HepG2 (cell line): ENCODE measurements around the gene HAGH. TPM values are rescaled to one million over a fixed set of nuclear protein-coding genes. Genes with fewer than 3 reads are reported as not detected.

Experiments used
- ATAC-seq: fragments of 200-7000 bp; cut with Tn5 transposase; 3 replicates; pipeline ENCODE4 v1.9.1; 2020; ENCODE audit warnings: mild to moderate bottlenecking, moderate library complexity
- BruUV-seq: library from RNA; stranded (reverse); fragments of 400-500 nt; replicated peaks from 2 replicates; lab custom pipeline; 2021; lab: Mats Ljungman, UMichigan
- CTCF ChIA-PET: fragments of 300-600 bp; formaldehyde crosslinking; extraction: SDS; loops from one replicate; lab custom pipeline; 2021; ENCODE audit warnings: low total read pairs, inconsistent platforms, low intra/inter-chr PET ratio; lab: Yijun Ruan, JAX
- POLR2A ChIA-PET: fragments of 350-600 bp; sonication (Branson Sonifier 250); formaldehyde crosslinking; loops from one replicate; lab custom pipeline; 2020; ENCODE audit warnings: antibody characterized with exemption, inconsistent platforms; lab: Yijun Ruan, JAX
- DNase-seq: peaks from one replicate; pipeline ENCODE4 v3.0.0-alpha.2; 2015; ENCODE audit warnings: low spot score
- FAIRE-seq: peaks from 3 replicates; lab custom pipeline; 2011; peaks lifted over from hg19 to GRCh38; lab: Jason Lieb, UNC
- H2AFZ ChIP-seq: one replicate; pipeline ENCODE4 v1.6.1; 2011; ENCODE audit warnings: low read length, inconsistent platforms
- H3K27ac ChIP-seq: fragments of 300-600 bp; 3 replicates; pipeline ENCODE4 v1.8.0; 2011; ENCODE audit warnings: mixed run types, mild to moderate bottlenecking, mixed read lengths, low read length, inconsistent platforms; ENCODE audit not compliant: insufficient read depth; ENCODE audit errors: extremely low read length
- H3K27me3 ChIP-seq, 2 experiments: fragments of 200-600 bp in 1 of 2; 2 replicates in 1 of 2; 3 replicates in 1 of 2; pipeline versions ENCODE4 v1.6.0 to v1.8.0; 2011; ENCODE audit warnings: low read length in 2 of 2, mild to moderate bottlenecking in 2 of 2, moderate library complexity in 2 of 2, inconsistent platforms in 1 of 2; ENCODE audit not compliant: insufficient read depth in 2 of 2, control insufficient read depth in 1 of 2
- H3K36me3 ChIP-seq, 2 experiments: fragments of 200-600 bp in 1 of 2; replicated peaks in 1 of 2; 2 replicates in 1 of 2; 3 replicates in 1 of 2; pipeline versions ENCODE4 v1.5.1 to v1.8.0; 2011; ENCODE audit warnings: low read length in 2 of 2, inconsistent platforms in 1 of 2; ENCODE audit not compliant: insufficient read depth in 2 of 2, control insufficient read depth in 1 of 2
- H3K4me1 ChIP-seq: 2 replicates; pipeline ENCODE4 v1.5.1; 2012; ENCODE audit warnings: low read length, inconsistent platforms; ENCODE audit not compliant: insufficient read depth
- H3K4me2 ChIP-seq: 2 replicates; pipeline ENCODE4 v1.6.0; 2011; ENCODE audit warnings: low read depth, low read length, inconsistent platforms
- H3K4me3 ChIP-seq, 3 experiments: fragments of 200-600 bp in 1 of 3; sonication (generic), shearing (Covaris generic) in 1 of 3; replicated peaks in 1 of 3; 2 replicates each; pipeline ENCODE4 v1.5.1; 2011 to 2016; ENCODE audit warnings: low read length in 3 of 3, inconsistent platforms in 2 of 3, low read depth in 2 of 3, mild to moderate bottlenecking in 2 of 3, control low read depth in 1 of 3, mixed read lengths in 1 of 3; ENCODE audit not compliant: insufficient read depth in 1 of 3
- H3K79me2 ChIP-seq: one replicate; pipeline ENCODE4 v1.6.1; 2011; ENCODE audit warnings: low read length, inconsistent platforms; ENCODE audit not compliant: insufficient read depth
- H3K9ac ChIP-seq: 2 replicates; pipeline ENCODE4 v1.6.0; 2011; ENCODE audit warnings: mild to moderate bottlenecking, low read depth, low read length, inconsistent platforms; ENCODE audit not compliant: insufficient read depth
- H3K9me3 ChIP-seq: 2 replicates; pipeline ENCODE4 v1.5.1; 2012; ENCODE audit warnings: mild to moderate bottlenecking, low read length
- H4K20me1 ChIP-seq: 2 replicates; pipeline ENCODE4 v1.6.0; 2011; ENCODE audit warnings: inconsistent platforms, mild to moderate bottlenecking, low read length, moderate library complexity; ENCODE audit not compliant: insufficient read depth
- IKZF4 ChIP-seq: sonication (generic); formaldehyde crosslinking; IDR thresholded peaks from 2 replicates; pipeline ENCODE4 v1.5.1; 2020; ENCODE audit warnings: borderline replicate concordance, mild to moderate bottlenecking, low read depth, missing genetic modification reagents; ENCODE audit errors: not compliant biosample characterization
- MIXL1 ChIP-seq: IDR thresholded peaks from 2 replicates; pipeline ENCODE4 v1.6.1; 2016
- NFE2 ChIP-seq: sonication (generic); formaldehyde crosslinking; IDR thresholded peaks from 2 replicates; pipeline ENCODE4 v1.4.0; 2020; ENCODE audit warnings: missing genetic modification reagents
- RAD21 ChIP-seq: fragments of 450-650 bp; formaldehyde crosslinking; IDR thresholded peaks from 2 replicates; pipeline ENCODE4 v1.5.0; 2020; ENCODE audit warnings: mild to moderate bottlenecking
- STAG1 ChIP-seq: sonication (generic); formaldehyde crosslinking; IDR thresholded peaks from 2 replicates; pipeline ENCODE4 v1.4.0; 2020; ENCODE audit warnings: missing genetic modification reagents
- ZNF75D ChIP-seq: sonication (generic); formaldehyde crosslinking; IDR thresholded peaks from 2 replicates; pipeline ENCODE4 v1.8.1; 2023; ENCODE audit warnings: missing genetic modification reagents, mild to moderate bottlenecking, borderline replicate concordance
- WGBS: methylation state at CpG from one replicate; pipeline ENCODE4 v1.1.6; 2017; ENCODE audit warnings: low lambda C conversion rate; 5-methylcytosine and 5-hydroxymethylcytosine counted together
- in situ Hi-C: cut with HindIII; loops from 2 replicates; pipeline ENCODE4 v1.10.0; 2017; ENCODE audit warnings: low pct_unique_long_range_greater_than_20kb; ENCODE audit not compliant: extremely low pct_ligation_motif_present
- intact Hi-C: fragments of 100-400 bp; cut with micrococcal nuclease; formaldehyde crosslinking; loops from one replicate; pipeline ENCODE4 v1.10.0; 2022; ENCODE audit not compliant: unreplicated experiment
- polyA plus RNA-seq, 8 experiments: library from polyadenylated mRNA; depleted of rRNA in 3 of 8; stranded (reverse) in 7 of 8; unstranded in 1 of 8; fragments of >200 nt; fragmentation: Illumina TruSeq in 4 of 8; extraction: Trizol in 4 of 8; gene quantifications; 2 replicates each; pipeline versions ENCODE4 v1.2.1 to v1.2.3, GENCODE V29; 2011 to 2016; ENCODE audit warnings: low read depth in 4 of 8, missing spikeins in 1 of 8, mixed read lengths in 1 of 8; ENCODE audit not compliant: insufficient read depth in 1 of 8
- total RNA-seq, 5 experiments: library from RNA; depleted of rRNA; stranded (reverse); fragments of >200 nt; fragmentation: Illumina TruSeq; extraction: Trizol; gene quantifications; 2 replicates each; pipeline ENCODE4 v1.2.3, GENCODE V29; 2016; ENCODE audit warnings: low read depth in 1 of 5
- TF ChIP-seq, protein P1 (sequence below): sonication (generic); formaldehyde crosslinking; IDR thresholded peaks from 2 replicates; pipeline ENCODE4 v1.4.0; 2020; ENCODE audit warnings: missing genetic modification reagents
- TF ChIP-seq, protein P2 (sequence below): sonication (generic); formaldehyde crosslinking; IDR thresholded peaks from 2 replicates; pipeline ENCODE4 v1.5.0; 2020; ENCODE audit warnings: mild to moderate bottlenecking, missing genetic modification reagents, moderate library complexity
- TF ChIP-seq, protein P3 (sequence below): sonication (generic); formaldehyde crosslinking; IDR thresholded peaks from 2 replicates; pipeline ENCODE4 v1.8.0; 2022; ENCODE audit warnings: mild to moderate bottlenecking, missing genetic modification reagents; ENCODE audit not compliant: insufficient replicate concordance

Gene HAGH
- total and polyA plus RNA-seq, 2 of the 13 experiments (the other 11 are each of a cell fraction or from before 2014, with no cell fraction given): 70.4 to 95.4 TPM

DNA sequence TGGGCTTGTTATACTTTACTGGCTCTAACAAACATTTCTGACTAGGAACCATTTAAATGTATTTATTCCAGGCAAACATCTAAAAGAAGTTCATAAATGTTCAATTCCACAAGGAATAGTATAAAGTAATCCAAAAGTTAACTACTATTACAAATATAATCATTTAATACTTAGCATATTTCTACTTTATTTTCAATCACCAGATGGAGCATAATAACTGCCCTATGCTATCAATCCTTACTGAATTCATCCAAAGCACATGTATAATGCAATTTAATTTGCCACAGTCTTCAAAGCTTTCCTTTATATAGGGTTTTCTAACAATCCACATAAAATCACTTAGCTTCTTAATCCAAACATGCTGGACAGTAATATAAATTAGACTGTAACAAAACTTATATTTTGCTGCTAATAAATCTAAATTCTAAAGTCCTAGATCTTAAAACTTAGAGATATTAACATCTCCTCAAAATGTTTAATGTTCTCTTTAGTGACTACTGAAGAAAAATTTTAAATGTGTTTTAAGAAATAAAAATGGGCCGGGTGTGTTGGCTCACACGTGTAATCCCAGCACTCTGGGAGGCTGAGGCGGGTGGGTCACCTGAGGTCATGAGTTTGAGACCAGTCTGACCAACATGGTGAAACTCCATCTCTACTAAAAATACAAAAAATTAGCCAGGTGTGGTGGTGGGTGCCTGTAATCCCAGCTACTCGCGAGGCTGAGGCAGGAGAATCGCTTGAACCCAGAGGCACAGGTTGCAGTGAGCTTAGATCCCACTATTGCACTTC is 39.5 kb upstream of the HAGH start:
- in situ Hi-C loops (no loop called here), intact Hi-C loops (no loop called here)
- no peaks in the 10 kb centered on the region for H4K20me1 ChIP-seq
- no peak overlapping the region for H3K4me2 ChIP-seq
- H3K79me2 ChIP-seq: no peaks in the 10 kb centered on the region
- H3K9ac ChIP-seq: no peak overlapping the region
- peaks cover 0 to 1% of the 10 kb centered on the region in 2 experiments; a peak in 1 of 5 replicates for H3K27me3 ChIP-seq
- no peaks in the 10 kb centered on the region for H3K9me3 ChIP-seq
- POLR2A ChIA-PET: interaction anchor here (1.1 kb wide), 2 partner anchors 75 to 99 kb away, joined by 3 to 5 read pairs; partner anchors contain the start of gene RPS2
- DNase-seq (no peak), FAIRE-seq (no peak), ATAC-seq (no peak)
- no peak overlapping the region for H2AFZ ChIP-seq
- no TSS peak for BruUV-seq
- CTCF ChIA-PET: interaction anchor here (1.2 kb wide), 1 partner anchor 63 kb away, joined by 3 read pairs; no protein-coding TSS in a partner anchor
- no peak overlapping the region for H3K27ac ChIP-seq
- peaks cover 15% of the 10 kb centered on the region for H3K4me1 ChIP-seq
- no peaks in the 10 kb centered on the region for H3K36me3 ChIP-seq
- no peak overlapping the region for H3K4me3 ChIP-seq
- 71% methylated on average over 6 of the region's 6 CpGs for WGBS
- TF ChIP-seq IKZF4 (CRISPR knock-in tag): no peak

DNA sequence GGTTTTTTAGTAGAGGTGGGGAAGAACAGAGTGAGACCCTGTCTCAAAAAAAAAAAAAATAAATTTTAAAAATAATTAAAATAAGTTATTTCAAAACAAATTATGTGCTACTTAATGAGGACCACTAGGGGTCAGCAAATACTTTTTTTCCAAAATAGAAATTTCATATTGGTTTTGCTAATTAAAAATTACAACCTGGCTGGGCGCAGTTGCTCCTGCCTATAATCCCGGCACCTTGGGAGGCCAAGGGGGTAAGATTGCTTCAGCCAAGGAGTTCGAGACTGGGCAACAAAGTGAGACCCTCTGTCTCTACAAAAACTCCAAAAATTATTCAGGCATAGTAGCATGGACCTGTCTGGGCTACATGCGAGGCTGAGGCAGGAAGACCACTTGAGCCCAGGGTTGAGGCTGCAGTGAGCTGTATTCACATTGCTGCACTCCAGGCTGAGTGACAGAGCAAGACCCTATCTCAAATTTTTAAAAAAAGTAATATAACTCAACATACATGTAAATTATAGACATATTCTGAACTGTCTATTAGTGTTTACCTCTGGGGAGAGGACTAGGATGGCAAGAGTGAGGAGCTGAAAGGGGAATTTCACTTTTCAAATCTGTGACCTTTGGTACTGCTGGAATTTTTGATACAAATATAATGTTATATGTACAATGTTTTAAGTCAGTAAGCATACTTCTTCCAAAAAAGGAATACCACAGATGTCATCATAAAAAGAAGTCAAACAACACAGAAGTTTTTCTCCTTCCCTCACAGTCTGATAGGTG is 37.2 kb upstream of the HAGH start:
- Histone ChIP-seq H3K4me1 (peaks cover 3% of the 10 kb centered on the region), H3K4me2 (peak overlapping the region; percentile 18; the same call in 1 of the 2 replicates), H3K27me3 (peaks cover 0 to 1% of the 10 kb centered on the region in 2 experiments; a peak in 1 of 5 replicates), H3K4me3 (no peak overlapping the region), H3K36me3 (no peaks in the 10 kb centered on the region), H3K27ac (no peak overlapping the region), H4K20me1 (no peaks in the 10 kb centered on the region), H2AFZ (no peak overlapping the region), H3K9ac (no peak overlapping the region), H3K79me2 (no peaks in the 10 kb centered on the region), H3K9me3 (no peaks in the 10 kb centered on the region)
- DNase-seq (no peak), ATAC-seq (no peak), FAIRE-seq (no peak)
- in situ Hi-C loops (loop anchor here (5.0 kb wide), 1 partner anchor 58 kb away; no protein-coding TSS in a partner anchor), intact Hi-C loops (loop anchor here (2.0 kb wide), 1 partner anchor 69 kb away; no protein-coding TSS in a partner anchor)
- BruUV-seq: no TSS peak
- POLR2A ChIA-PET: interaction anchor here (0.9 kb wide), 1 partner anchor 37 kb away, joined by 3 read pairs; the partner anchor contains the start of genes FAHD1 and HAGH
- WGBS: 17% methylated on average over 4 of the region's 4 CpGs
- CTCF ChIA-PET: interaction anchor here (0.7 to 1.8 kb wide), 4 partner anchors 60 to 140 kb away, joined by 3 to 22 read pairs (median 5); no protein-coding TSS in a partner anchor
- TF ChIP-seq MIXL1 (CRISPR knock-in tag): peak; percentile 43; the same call in 1 of the 2 replicates
- TF ChIP-seq, protein P1, sequence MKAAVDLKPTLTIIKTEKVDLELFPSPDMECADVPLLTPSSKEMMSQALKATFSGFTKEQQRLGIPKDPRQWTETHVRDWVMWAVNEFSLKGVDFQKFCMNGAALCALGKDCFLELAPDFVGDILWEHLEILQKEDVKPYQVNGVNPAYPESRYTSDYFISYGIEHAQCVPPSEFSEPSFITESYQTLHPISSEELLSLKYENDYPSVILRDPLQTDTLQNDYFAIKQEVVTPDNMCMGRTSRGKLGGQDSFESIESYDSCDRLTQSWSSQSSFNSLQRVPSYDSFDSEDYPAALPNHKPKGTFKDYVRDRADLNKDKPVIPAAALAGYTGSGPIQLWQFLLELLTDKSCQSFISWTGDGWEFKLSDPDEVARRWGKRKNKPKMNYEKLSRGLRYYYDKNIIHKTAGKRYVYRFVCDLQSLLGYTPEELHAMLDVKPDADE (CRISPR knock-in tag): no peak
- TF ChIP-seq, protein P2, sequence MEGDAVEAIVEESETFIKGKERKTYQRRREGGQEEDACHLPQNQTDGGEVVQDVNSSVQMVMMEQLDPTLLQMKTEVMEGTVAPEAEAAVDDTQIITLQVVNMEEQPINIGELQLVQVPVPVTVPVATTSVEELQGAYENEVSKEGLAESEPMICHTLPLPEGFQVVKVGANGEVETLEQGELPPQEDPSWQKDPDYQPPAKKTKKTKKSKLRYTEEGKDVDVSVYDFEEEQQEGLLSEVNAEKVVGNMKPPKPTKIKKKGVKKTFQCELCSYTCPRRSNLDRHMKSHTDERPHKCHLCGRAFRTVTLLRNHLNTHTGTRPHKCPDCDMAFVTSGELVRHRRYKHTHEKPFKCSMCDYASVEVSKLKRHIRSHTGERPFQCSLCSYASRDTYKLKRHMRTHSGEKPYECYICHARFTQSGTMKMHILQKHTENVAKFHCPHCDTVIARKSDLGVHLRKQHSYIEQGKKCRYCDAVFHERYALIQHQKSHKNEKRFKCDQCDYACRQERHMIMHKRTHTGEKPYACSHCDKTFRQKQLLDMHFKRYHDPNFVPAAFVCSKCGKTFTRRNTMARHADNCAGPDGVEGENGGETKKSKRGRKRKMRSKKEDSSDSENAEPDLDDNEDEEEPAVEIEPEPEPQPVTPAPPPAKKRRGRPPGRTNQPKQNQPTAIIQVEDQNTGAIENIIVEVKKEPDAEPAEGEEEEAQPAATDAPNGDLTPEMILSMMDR (CRISPR knock-in tag): 0 out of 2 replicates have a peak, but pooled peaks have one; percentile 32
- TF ChIP-seq NFE2 (CRISPR knock-in tag): no peak
- peak; percentile 32; the same call in 1 of the 2 replicates for TF ChIP-seq RAD21 (CRISPR knock-in tag)
- TF ChIP-seq, protein P3, sequence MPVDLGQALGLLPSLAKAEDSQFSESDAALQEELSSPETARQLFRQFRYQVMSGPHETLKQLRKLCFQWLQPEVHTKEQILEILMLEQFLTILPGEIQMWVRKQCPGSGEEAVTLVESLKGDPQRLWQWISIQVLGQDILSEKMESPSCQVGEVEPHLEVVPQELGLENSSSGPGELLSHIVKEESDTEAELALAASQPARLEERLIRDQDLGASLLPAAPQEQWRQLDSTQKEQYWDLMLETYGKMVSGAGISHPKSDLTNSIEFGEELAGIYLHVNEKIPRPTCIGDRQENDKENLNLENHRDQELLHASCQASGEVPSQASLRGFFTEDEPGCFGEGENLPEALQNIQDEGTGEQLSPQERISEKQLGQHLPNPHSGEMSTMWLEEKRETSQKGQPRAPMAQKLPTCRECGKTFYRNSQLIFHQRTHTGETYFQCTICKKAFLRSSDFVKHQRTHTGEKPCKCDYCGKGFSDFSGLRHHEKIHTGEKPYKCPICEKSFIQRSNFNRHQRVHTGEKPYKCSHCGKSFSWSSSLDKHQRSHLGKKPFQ: no peak
- peak; percentile 66 for TF ChIP-seq STAG1
- TF ChIP-seq ZNF75D (CRISPR knock-in tag): no peak
